HG03571 (cell line): ENCODE data around the gene MARCOL.

Experiments used
- ATAC-seq: cut with Tn5 transposase; IDR thresholded peaks from one replicate; pipeline ENCODE4 v1.9.1; 2021; ENCODE audit not compliant: unreplicated experiment

The MARCOL gene

GRCh38 chr5:148238418-148238794, at the start of gene MARCOL:
TSS of gene MARCOL (plus strand) at chr5:148238525. CDS start at chr5:148238598, 73 bp downstream.
- no peak for ATAC-seq

- no peak for ATAC-seq
Measured at GRCh38 chr5:148191010-148191409, 47.3 kb upstream of the MARCOL start.

GRCh38 chr5:148193202-148193601, 45.1 kb upstream of the MARCOL start:
- no peak for ATAC-seq

GRCh38 chr5:148201151-148201550, 37.2 kb upstream of the MARCOL start:
- no peak for ATAC-seq

- no peak for ATAC-seq
Measured at GRCh38 chr5:148202531-148203203, 35.7 kb upstream of the MARCOL start, which contains the start of gene SPINK6. TSS of gene SPINK6 (plus strand) at chr5:148203042. CDS start at chr5:148203097, 55 bp downstream.

GRCh38 chr5:148205044-148205806, 33.1 kb upstream of the MARCOL start:
- ATAC-seq, result no peak

GRCh38 chr5:148205865-148206264, 32.5 kb upstream of the MARCOL start:
- no peak for ATAC-seq

GRCh38 chr5:148206620-148207019, 31.7 kb upstream of the MARCOL start:
- ATAC-seq, result no peak

GRCh38 chr5:148208226-148208625, 30.1 kb upstream of the MARCOL start:
- no peak for ATAC-seq

GRCh38 chr5:148209151-148209770, 29.1 kb upstream of the MARCOL start:
- ATAC-seq, result no peak

- no peak for ATAC-seq
Measured at GRCh38 chr5:148214665-148215185, 23.6 kb upstream of the MARCOL start.

GRCh38 chr5:148221508-148221907, 16.8 kb upstream of the MARCOL start:
- ATAC-seq, result no peak

GRCh38 chr5:148224117-148224742, 14.1 kb upstream of the MARCOL start:
- no peak for ATAC-seq

- ATAC-seq, result no peak
Measured at GRCh38 chr5:148228392-148228984, 9.8 kb upstream of the MARCOL start.

- no peak for ATAC-seq
Measured at GRCh38 chr5:148229840-148230239, 8.5 kb upstream of the MARCOL start.

GRCh38 chr5:148230240-148230639, 8.1 kb upstream of the MARCOL start:
- no peak for ATAC-seq

GRCh38 chr5:148237785-148238417, 424 bp upstream of the MARCOL start:
- ATAC-seq, result no peak

- no peak for ATAC-seq
Measured at GRCh38 chr5:148248894-148249293, 10.6 kb downstream of the MARCOL start.

GRCh38 chr5:148255456-148255855, 17.1 kb downstream of the MARCOL start:
- ATAC-seq, result no peak

GRCh38 chr5:148259288-148259687, 21.0 kb downstream of the MARCOL start:
- ATAC-seq, result no peak
